NCI-H2196 treated with DMSO at 0.1 percent for 48 hours (cell line): ENCODE data around the gene VPS39.

ENCODE experiments used
- DNase-seq: peaks from one replicate; lab custom pipeline; 2025; ENCODE audit not compliant: unreplicated experiment; lab: John Stamatoyannopoulos, UW

The VPS39 gene

DNA sequence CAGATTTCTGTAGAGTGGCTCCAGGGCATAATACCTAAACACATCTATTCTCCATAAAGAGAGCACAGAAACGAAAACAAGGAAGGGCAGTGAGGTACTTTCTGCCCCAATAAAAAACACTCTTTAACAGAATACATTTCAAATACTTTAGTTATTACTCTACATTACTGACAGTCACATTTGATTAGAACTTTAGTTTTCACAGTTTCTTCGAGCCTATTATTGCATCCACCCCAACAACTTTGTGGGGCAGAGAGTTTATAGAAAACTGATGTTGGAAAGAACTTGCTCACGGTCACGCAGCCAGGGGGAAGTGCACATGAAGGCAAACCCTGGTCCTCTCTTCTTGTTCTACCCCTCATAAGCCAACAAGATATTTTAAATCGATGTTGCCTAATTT is 9.0 kb downstream of the VPS39 start:
- no peak for DNase-seq

GRCh38 chr15:42198516-42198915 is 9.6 kb downstream of the VPS39 start:
- no peak for DNase-seq

DNA sequence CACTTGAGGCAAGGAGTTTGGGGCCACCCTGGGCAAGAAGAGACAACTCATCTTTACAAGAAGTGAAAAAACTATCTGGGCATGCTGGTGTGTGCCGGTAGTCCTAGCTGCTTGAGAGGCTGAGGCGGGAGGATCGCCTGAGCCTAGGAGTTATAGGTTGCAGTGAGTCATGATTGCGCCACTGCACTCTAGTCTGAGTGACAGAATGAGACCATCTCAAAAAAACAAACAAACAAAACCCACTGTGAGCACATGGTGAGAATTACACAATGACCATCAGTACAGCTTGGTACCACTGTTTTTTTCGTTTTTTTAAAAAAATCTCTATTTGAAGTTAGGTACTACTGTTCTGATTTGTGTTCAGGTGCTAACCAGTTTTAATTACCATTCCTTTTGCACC is 13.6 kb downstream of the VPS39 start:
- DNase-seq: no peak

DNA sequence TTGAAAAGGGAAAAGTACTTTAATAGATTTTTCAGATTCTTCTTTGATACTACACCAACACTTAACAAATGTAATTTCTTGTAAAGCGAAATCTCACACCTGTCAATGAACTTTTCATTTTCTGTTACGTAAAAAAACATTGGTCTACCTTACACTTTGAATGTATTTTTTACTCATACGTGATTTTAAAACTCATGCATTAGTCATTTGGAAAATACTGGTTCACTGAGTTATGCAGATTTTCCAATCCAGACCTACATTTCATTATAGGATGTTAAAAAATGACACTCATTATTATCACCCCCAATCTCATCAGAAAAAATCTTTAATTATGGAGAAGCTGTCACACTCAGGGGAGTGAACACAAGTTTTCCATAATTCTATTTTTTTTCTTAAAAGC is 14.7 kb downstream of the VPS39 start:
- DNase-seq: no peak

DNA sequence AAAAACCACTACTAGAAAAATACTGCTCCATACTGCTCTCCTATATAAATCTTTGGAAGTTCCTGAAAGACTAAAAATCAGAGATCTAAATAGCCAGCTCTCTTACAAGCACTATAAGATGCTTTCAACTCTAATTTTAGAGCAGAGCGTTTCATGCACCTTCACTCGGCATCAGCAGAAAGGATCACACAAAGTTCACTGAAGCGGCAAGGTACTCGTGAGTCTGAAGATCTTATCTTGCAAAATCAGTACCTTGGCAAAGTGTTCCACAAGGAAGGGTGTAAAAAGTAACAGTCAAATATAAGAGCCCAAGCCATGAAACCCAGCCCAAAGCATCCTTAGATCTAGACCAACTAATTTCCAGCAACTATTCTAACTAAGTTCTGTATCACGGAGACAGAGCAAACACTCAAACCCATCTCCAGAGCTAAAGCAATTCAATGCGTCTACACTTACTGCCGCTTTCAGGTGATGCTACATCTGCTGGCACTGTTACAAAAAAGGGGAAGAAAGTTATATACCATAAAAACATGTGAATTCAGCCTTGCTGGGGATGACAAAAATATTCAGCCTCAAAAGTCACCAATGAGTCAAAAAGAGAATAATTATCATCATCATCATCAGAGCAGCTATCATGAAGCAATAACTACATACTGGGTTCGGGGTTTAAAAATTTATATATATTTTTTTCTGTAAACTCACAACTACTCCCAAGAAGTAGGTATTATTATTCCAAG is 16.3 kb downstream of the VPS39 start:
- no peak for DNase-seq

DNA sequence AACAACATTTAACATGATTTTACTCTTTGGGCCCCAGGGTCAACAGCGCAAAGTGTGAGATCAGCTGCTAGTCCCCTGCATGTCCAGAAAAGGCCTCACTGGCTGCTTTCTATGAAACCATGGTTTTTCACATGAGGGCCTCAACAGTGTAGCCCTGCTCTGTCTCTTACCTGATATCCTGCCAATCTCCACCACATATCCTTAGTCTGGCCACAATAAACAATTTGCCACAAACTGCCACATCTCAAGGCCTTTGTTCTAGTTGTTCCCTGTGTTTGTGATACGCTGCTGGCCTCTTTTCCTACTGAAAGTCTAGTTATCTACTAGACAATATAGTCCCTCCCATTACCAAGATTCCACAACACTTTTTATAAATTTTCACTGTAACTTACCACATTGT is 17.7 kb downstream of the VPS39 start:
- DNase-seq: no peak

DNA sequence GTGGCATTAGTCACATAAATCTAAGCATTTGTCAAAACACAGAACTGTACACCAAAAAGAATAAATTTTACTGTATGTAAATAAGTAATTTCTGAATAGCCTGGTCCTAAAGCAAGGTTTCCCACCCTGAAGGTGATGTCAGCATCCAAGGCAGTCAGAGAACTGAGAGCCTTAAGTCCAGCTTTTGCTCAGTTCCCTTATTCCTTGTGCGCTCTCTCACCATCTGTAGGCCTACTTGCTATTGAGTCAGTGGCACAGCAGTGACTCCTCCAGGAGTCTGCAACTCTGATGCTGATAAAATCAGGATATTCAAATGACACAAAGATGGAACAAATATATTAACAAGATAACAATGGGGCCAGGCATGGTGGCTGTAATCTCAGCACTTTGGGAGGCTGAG is 22.3 kb downstream of the VPS39 start:
- no peak for DNase-seq

DNA sequence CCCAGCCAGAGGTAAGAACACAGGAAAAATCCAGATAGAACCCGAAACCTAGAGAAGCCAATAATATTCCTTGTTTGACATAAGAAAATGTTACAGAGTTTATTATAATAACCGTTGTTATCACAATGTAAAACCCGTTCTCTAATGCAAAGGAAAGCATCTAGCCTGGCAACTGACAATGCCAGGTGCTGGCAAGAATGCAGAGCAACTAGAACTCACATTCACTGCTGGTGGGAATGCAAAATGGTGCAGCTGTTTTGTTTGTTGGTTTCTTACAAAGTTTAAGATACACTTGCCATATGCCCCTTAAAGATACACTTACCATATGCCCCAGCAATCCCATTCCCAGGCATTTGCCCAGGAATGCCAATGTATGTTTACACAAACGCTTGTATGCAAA is 23.4 kb downstream of the VPS39 start:
- no peak for DNase-seq

GRCh38 chr15:42184296-42184695 is 23.8 kb downstream of the VPS39 start:
- no peak for DNase-seq

GRCh38 chr15:42182961-42183360 is 25.1 kb downstream of the VPS39 start:
- DNase-seq: no peak

GRCh38 chr15:42182328-42182886 is 25.7 kb downstream of the VPS39 start:
- no peak for DNase-seq

- DNase-seq: no peak
Observed at GRCh38 chr15:42178056-42178455, 30.0 kb downstream of the VPS39 start.

DNA sequence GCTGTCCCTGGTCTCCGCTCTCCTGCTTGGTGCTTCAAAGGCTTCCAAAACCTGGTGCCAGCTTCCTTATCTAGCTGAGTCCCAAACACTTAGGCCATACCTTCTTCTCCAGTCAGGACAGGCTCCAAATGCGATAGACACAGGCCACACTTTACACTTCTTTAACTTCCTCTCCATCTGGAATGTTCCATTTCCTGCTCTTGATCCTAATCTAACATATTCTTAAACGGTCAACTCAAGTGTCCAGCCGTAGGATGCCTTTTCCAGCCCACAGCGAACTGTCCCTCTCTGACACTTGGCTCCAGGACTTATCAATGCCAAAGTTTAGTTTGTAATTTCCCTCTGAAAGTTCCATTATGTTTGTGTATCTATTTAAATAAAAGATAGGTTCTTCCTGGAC is 32.4 kb downstream of the VPS39 start:
- no peak for DNase-seq

DNA sequence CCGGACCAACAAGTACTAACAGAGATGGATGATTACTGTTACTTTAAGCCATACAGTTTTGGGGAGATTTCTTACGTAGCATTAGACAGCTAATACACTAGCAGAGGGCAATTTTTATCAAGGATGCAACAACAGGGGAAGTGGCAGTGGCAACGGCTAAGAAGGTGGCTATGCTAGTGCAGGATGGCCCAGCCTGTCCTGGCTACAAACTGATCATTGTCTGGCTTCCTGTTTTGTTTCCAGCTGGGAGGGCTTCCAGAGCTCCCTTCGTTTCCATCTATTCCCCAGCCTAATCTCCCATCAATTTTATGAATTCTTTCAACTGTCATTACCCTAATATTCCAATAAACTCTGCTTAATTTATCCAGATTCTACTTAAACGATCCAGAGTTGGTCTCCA is 35.6 kb downstream of the VPS39 start:
- DNase-seq: no peak

DNA sequence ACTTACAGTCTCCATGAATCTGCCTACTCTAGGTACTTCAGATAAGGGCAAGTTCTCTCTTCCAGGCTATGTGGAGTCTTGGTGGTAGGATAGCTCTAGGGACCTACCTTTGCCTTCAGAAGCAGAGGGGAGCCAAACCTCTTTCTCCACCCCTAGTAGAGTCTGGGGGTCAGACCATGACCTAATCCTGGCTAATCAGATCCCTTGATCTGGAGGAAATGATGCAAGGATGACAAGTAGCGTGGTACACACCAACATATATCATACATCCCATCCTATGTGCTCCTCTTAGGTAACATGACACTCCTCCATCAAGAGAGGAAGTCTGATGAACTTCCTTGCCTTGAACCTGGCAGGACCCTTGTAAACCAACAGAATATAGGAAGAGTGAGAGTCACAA is 36.3 kb downstream of the VPS39 start:
- DNase-seq: no peak

DNA sequence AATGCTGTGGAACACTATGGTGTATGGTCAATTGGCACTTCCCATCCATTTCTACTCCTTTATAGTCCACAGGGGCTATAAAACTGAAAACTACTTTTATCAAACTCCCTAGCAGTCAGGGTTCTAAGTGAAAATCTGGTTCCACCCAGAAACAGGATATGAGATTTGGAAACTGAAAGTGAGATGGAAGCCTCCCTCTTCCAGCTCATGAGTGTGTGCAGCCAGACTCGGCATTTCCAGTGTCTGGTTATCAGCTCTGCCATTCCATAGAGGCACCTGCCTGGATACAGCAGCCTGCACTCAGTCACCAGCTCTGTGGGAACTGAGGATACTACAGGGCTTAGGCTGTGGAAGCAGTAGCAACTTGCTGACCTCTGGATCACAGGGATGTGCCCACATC is 37.0 kb downstream of the VPS39 start:
- no peak for DNase-seq

DNA sequence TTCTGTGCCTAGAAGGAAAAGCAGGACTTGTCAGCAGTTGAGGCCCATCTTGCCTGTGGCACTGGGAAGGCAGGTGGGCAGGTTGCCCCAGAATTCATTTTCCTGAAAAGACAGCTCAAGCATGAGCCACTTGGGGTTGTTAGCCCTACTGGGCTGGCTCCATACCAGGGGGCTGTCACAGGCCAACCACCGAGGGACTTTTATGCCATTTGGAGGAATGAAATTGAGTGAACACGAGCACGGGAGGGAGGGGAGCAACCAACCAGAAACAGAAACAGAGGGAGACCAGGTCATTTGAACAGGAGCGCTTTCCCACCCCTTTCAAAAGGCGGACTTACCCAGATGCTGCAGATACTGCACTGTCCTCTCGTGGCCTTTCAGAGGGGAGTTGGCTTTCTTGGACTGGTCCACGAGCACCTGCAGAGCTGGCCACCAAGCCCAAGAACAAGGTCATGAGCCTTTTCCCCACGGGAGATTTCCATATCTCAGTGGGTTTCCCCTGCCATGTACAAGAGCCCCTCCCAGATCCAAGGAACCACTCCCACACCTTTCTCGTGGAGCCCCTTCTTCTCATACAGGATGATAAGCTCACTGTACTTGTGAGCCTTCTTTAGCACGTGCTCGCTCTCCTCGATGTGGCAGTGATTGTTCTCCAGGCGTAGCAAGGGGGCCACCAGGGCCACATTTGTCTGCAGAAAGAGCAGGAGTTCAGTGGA is 41.7 kb downstream of the VPS39 start:
- DNase-seq: no peak

- DNase-seq: no peak
Observed at GRCh38 chr15:42165106-42165505, 43.0 kb downstream of the VPS39 start.

- DNase-seq: no peak
Observed at GRCh38 chr15:42163947-42164550, 44.1 kb downstream of the VPS39 start.

GRCh38 chr15:42163291-42163690 is 44.8 kb downstream of the VPS39 start:
- no peak for DNase-seq

GRCh38 chr15:42160136-42160535 is 48.0 kb downstream of the VPS39 start:
- DNase-seq: no peak

GRCh38 chr15:42159381-42160015 is 48.6 kb downstream of the VPS39 start:
- DNase-seq: no peak
